ENCODE results near the gene UBE2D4. TPM values are rescaled to one million over a fixed set of nuclear protein-coding genes. Genes with fewer than 3 reads are reported as not detected.

The UBE2D4 gene
- polyA plus RNA-seq, 3 donors, result 22.7 to 25.0 (median 24.7) TPM

Other genes starting within 250 kb of the UBE2D4 start
- gene COA1, start 196.9 kb upstream of the UBE2D4 start, polyA plus RNA-seq (ENCODE audit: insufficient read length in 3 of 3), result 10 to 100 TPM; 62.5 to 75.0 (median 74.5) TPM
- 10 to 100 TPM; 54.0 to 66.9 (median 65.3) TPM for gene BLVRA, start 167.8 kb upstream of the UBE2D4 start, polyA plus RNA-seq (ENCODE audit: insufficient read length in 3 of 3)
- gene MRPS24, start 56.9 kb upstream of the UBE2D4 start, polyA plus RNA-seq (ENCODE audit: insufficient read length in 3 of 3), result 10 to 100 TPM; 63.4 to 92.1 (median 69.7) TPM
- 10 to 100 TPM; 30.0 to 33.9 (median 32.4) TPM for gene URGCP, start 19.8 kb upstream of the UBE2D4 start, polyA plus RNA-seq (ENCODE audit: insufficient read length in 3 of 3)
- under 1 TPM; 0.27 to 0.62 (median 0.39) TPM for gene SPDYE1, start 71.5 kb downstream of the UBE2D4 start, polyA plus RNA-seq (ENCODE audit: insufficient read length in 3 of 3)
- 10 to 100 TPM; 56.7 to 69.2 (median 65.4) TPM for gene DBNL, start 118.3 kb downstream of the UBE2D4 start, polyA plus RNA-seq (ENCODE audit: insufficient read length in 3 of 3)
- gene PGAM2, start 139.1 kb downstream of the UBE2D4 start, polyA plus RNA-seq (ENCODE audit: insufficient read length in 3 of 3), result 1 to 10 TPM; 1.2 to 2.9 (median 1.5) TPM
- gene POLM, start 156.1 kb downstream of the UBE2D4 start, polyA plus RNA-seq (ENCODE audit: insufficient read length in 3 of 3), result 10 to 100 TPM; 17.2 to 18.1 (median 17.9) TPM
- 10 to 100 TPM; 57.3 to 60.0 (median 59.1) TPM for gene AEBP1, start 177.9 kb downstream of the UBE2D4 start, polyA plus RNA-seq (ENCODE audit: insufficient read length in 3 of 3)
- gene POLD2, start 197.1 kb downstream of the UBE2D4 start, polyA plus RNA-seq (ENCODE audit: insufficient read length in 3 of 3), result 100 to 1,000 TPM in 2 of 3 donors, 10 to 100 TPM in 1; 99.5 to 127 (median 117) TPM
- 10 to 100 TPM in 1 of 3 donors, 1 to 10 TPM in 1, under 1 TPM in 1; 0.35 to 12.5 (median 4.5) TPM for gene MYL7, start 214.9 kb downstream of the UBE2D4 start, polyA plus RNA-seq (ENCODE audit: insufficient read length in 3 of 3)

Data from right renal cortex interstitium (tissue), 3 donors.